Epidermal melanocyte (primary cell): ENCODE results near the gene PEPD.

Source experiments
- DNase-seq: peaks from one replicate; pipeline ENCODE4 v3.0.0; 2011; ENCODE audit warnings: low spot score; ENCODE audit not compliant: insufficient read length

PEPD gene

GRCh38 chr19:33546656-33547055 is 25.1 kb upstream of the PEPD start:
- DNase-seq: no peak

- DNase-seq: no peak
Measured at GRCh38 chr19:33545217-33545981, 23.8 kb upstream of the PEPD start.

GRCh38 chr19:33535226-33535625 is 13.6 kb upstream of the PEPD start:
- no peak for DNase-seq

- DNase-seq: no peak
Measured at GRCh38 chr19:33532859-33533460, 11.4 kb upstream of the PEPD start.

GRCh38 chr19:33530842-33531241 is 9.3 kb upstream of the PEPD start:
- no peak for DNase-seq

- DNase-seq: no peak
Measured at GRCh38 chr19:33530296-33530695, 8.7 kb upstream of the PEPD start.

- DNase-seq: no peak
Measured at GRCh38 chr19:33529094-33529676, 7.6 kb upstream of the PEPD start.

- no peak for DNase-seq
Measured at GRCh38 chr19:33528404-33528803, 6.8 kb upstream of the PEPD start.

- DNase-seq: no peak
Measured at GRCh38 chr19:33527125-33527524, 5.5 kb upstream of the PEPD start.

GRCh38 chr19:33524024-33524664 is 2.6 kb upstream of the PEPD start:
- no peak for DNase-seq

GRCh38 chr19:33523167-33523566 is 1.6 kb upstream of the PEPD start:
- no peak for DNase-seq

GRCh38 chr19:33522371-33522662 is 726 bp upstream of the PEPD start:
- no peak for DNase-seq

- DNase-seq: no peak
Measured at GRCh38 chr19:33520844-33521479, 629 bp downstream of the PEPD start.

- DNase-seq: no peak
Measured at GRCh38 chr19:33520048-33520643, 1.4 kb downstream of the PEPD start.

- DNase-seq: no peak
Measured at GRCh38 chr19:33519416-33519815, 2.2 kb downstream of the PEPD start.

- no peak for DNase-seq
Measured at GRCh38 chr19:33518541-33518940, 3.0 kb downstream of the PEPD start.

- DNase-seq: no peak
Measured at GRCh38 chr19:33517922-33518321, 3.7 kb downstream of the PEPD start.

- DNase-seq: no peak
Measured at GRCh38 chr19:33515921-33516320, 5.7 kb downstream of the PEPD start.

- no peak for DNase-seq
Measured at GRCh38 chr19:33514885-33515551, 6.6 kb downstream of the PEPD start.

GRCh38 chr19:33513424-33513823 is 8.2 kb downstream of the PEPD start:
- DNase-seq: no peak

GRCh38 chr19:33512580-33513137 is 8.9 kb downstream of the PEPD start:
- DNase-seq: no peak
